Measurements from ENCODE around the gene PON2.

PON2 gene

DNA sequence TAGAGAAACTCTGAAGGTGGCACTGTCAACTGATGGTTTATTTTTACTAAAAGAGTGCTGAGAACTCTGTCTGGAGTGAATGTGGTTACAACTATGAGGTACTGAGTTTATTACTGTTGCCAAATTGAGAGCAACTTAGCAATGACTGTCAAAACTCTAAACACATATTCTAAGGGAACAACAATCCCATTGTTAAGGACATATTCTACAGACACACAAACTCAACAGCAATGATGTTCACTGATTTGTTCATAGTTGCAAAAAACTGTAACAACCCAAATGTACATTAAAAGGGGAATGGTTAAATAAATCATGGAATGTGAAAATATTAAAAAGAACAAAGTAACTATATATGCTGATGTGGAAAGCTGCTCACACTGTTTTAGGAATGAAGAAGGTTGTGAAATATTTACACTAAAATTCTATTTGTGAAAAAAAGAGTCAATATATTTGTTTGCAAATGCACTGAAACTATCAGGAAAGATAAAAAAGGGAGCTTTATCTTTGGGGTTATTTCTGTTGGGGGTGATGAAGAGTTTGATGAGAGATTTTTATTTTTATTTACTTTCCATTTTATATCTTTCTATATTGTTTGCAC is 12.9 kb downstream of the PON2 start:
- DNase-seq: no peak
- peaks cover 85% of the 10 kb centered on the region for H3K36me3 Mint-ChIP-seq (ENCODE audit: low read depth)
- peak overlapping the region; percentile 71 for H3K4me3 Mint-ChIP-seq
- TF ChIP-seq, protein P1, sequence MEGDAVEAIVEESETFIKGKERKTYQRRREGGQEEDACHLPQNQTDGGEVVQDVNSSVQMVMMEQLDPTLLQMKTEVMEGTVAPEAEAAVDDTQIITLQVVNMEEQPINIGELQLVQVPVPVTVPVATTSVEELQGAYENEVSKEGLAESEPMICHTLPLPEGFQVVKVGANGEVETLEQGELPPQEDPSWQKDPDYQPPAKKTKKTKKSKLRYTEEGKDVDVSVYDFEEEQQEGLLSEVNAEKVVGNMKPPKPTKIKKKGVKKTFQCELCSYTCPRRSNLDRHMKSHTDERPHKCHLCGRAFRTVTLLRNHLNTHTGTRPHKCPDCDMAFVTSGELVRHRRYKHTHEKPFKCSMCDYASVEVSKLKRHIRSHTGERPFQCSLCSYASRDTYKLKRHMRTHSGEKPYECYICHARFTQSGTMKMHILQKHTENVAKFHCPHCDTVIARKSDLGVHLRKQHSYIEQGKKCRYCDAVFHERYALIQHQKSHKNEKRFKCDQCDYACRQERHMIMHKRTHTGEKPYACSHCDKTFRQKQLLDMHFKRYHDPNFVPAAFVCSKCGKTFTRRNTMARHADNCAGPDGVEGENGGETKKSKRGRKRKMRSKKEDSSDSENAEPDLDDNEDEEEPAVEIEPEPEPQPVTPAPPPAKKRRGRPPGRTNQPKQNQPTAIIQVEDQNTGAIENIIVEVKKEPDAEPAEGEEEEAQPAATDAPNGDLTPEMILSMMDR (IDR thresholded peaks at IDR 0.05): no peak
- peak overlapping the region; percentile 98 for H3K27ac Mint-ChIP-seq
- peaks cover 16% of the 10 kb centered on the region for H3K9me3 Mint-ChIP-seq
- peaks cover 65% of the 10 kb centered on the region for H3K4me1 Mint-ChIP-seq
- no peaks in the 10 kb centered on the region for H3K27me3 Mint-ChIP-seq (ENCODE audit: low read depth, poor library complexity)

DNA sequence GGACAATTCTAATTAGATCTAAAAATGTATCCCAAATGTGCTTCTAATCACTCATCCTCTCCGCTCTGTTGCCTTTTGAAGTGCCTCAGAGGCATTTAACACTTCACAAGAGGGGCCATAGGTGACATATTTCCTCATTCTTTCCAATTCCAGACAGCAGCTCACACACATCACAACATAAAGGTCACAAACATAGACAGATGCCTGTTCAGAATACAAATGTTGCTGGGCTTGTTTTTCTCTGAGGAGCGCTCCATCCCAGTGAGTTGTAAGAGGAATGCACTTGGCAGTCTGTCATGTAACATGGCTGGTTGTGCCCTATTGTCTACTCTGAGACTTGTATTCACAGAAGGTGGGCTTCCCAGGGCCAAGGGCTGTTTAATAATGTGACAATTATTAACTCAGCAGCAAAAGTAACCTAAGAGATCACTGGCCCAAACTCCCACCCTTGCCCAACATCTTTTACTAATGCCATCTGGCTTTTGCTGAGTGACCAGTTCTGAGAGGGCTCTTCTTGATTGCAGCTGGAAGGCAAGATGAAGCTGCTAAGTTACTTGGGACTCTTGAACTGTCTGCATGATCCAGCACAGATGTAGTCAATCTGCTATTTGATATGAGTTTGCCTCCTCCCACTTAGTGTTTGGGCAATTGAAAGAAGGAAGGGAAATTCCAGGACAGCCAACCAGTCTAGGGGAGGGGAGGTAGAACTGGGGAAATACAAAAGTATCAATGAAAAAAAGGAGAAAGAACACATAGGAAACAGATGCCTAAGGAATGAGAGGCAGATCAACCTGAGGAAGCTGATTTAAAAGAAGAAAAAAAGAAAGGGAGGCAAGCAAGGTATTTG is 13.6 kb downstream of the PON2 start:
- peaks cover 16% of the 10 kb centered on the region for H3K9me3 Mint-ChIP-seq
- H3K27me3 Mint-ChIP-seq (ENCODE audit: low read depth, poor library complexity): no peaks in the 10 kb centered on the region
- TF ChIP-seq, protein P1 (IDR thresholded peaks at IDR 0.05): no peak
- DNase-seq: no peak
- H3K36me3 Mint-ChIP-seq (ENCODE audit: low read depth): peaks cover 90% of the 10 kb centered on the region
- H3K27ac Mint-ChIP-seq: peak overlapping the region; percentile 98
- H3K4me1 Mint-ChIP-seq: peaks cover 59% of the 10 kb centered on the region
- H3K4me3 Mint-ChIP-seq: peak overlapping the region; percentile 71

DNA sequence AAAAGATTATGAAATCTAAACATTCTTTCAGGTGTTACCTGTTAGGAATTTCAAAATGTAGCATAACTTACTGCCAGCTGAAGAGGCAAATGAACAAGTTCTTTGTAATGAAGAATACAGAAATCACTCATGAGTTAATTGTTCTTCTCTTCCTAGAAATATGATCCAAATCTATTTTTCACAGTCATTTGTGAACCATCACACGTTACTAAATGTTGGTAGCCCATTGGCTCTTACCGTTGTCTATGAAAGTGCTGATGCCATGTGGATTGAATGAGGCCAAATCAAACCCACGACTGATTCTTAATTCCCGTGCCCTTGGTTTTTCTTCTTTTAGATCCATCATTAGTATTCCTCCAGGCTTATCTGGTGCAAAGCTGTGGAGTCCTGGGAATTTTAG is 22.8 kb downstream of the PON2 start:
- DNase-seq: no peak
- Mint-ChIP-seq H3K4me1 (peaks cover 1% of the 10 kb centered on the region), H3K36me3 (ENCODE audit: low read depth) (peaks cover 80% of the 10 kb centered on the region), H3K27me3 (ENCODE audit: low read depth, poor library complexity) (no peaks in the 10 kb centered on the region), H3K9me3 (no peaks in the 10 kb centered on the region), H3K4me3 (no peak overlapping the region), H3K27ac (peak overlapping the region; percentile 43)
- TF ChIP-seq, protein P1 (IDR thresholded peaks at IDR 0.05): no peak

DNA sequence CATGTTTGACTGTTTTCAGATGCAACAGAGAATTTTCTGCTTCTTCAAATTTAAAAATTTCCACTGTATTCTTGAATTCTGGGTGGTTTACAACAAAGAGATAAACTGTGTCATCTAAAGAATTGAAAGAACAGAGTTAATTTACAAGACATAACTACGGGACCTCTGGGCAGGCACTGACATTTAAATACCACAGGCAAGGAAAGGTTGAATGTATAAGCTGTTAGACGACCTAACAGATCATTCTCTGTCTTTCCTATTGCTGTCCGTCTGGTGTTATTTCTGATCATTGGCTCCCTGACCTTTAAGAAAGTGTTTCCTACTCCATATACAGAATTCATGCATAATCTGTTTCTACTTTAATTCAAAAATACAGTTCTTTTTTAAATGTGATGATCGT is 23.2 kb downstream of the PON2 start:
- peaks cover 77% of the 10 kb centered on the region for H3K36me3 Mint-ChIP-seq (ENCODE audit: low read depth)

DNA sequence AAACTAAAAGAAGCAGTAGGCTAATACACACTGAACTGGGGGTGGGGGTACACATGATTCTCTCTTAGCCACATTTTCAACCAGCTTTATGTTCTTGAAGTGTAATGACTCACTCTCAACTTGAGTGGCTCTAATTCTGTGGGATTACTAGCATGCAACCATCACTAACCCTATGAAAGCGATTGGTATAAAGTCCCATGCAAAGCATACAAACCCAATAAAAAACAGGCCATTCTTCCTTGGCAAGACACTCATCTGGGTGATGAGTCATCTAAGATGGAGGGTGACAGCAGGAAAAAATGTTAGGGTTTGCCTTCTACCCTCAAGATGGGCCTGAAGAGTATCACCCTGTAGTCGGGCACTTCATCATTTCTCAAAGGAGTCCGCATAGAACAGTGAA is 23.8 kb downstream of the PON2 start:
- TF ChIP-seq, protein P1 (IDR thresholded peaks at IDR 0.05): no peak
- H3K36me3 Mint-ChIP-seq (ENCODE audit: low read depth): peaks cover 77% of the 10 kb centered on the region
- no peak for DNase-seq
- no peaks in the 10 kb centered on the region for H3K9me3 Mint-ChIP-seq
- no peak overlapping the region for H3K27ac Mint-ChIP-seq
- no peaks in the 10 kb centered on the region for H3K4me1 Mint-ChIP-seq
- H3K27me3 Mint-ChIP-seq (ENCODE audit: low read depth, poor library complexity): no peaks in the 10 kb centered on the region
- no peak overlapping the region for H3K4me3 Mint-ChIP-seq

More for the DNA sequence above, 23.2 kb downstream of the PON2 start:
- no peaks in the 10 kb centered on the region for H3K27me3 Mint-ChIP-seq (ENCODE audit: low read depth, poor library complexity)
- H3K9me3 Mint-ChIP-seq: no peaks in the 10 kb centered on the region
- H3K4me1 Mint-ChIP-seq: no peaks in the 10 kb centered on the region
- peak overlapping the region; percentile 43 for H3K27ac Mint-ChIP-seq
- TF ChIP-seq, protein P1 (IDR thresholded peaks at IDR 0.05): no peak
- H3K4me3 Mint-ChIP-seq: no peak overlapping the region
- no peak for DNase-seq

Measured in nephron progenitor cell (in vitro differentiated cells).